GM19025 (cell line): ENCODE measurements around the gene RAB34.

ENCODE experiments used
- ATAC-seq: cut with Tn5 transposase; IDR thresholded peaks from one replicate; pipeline ENCODE4 v1.9.1; 2021; ENCODE audit warnings: mild to moderate bottlenecking, low read depth, moderate library complexity; ENCODE audit not compliant: unreplicated experiment

The RAB34 gene, protein sequence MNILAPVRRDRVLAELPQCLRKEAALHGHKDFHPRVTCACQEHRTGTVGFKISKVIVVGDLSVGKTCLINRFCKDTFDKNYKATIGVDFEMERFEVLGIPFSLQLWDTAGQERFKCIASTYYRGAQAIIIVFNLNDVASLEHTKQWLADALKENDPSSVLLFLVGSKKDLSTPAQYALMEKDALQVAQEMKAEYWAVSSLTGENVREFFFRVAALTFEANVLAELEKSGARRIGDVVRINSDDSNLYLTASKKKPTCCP

DNA sequence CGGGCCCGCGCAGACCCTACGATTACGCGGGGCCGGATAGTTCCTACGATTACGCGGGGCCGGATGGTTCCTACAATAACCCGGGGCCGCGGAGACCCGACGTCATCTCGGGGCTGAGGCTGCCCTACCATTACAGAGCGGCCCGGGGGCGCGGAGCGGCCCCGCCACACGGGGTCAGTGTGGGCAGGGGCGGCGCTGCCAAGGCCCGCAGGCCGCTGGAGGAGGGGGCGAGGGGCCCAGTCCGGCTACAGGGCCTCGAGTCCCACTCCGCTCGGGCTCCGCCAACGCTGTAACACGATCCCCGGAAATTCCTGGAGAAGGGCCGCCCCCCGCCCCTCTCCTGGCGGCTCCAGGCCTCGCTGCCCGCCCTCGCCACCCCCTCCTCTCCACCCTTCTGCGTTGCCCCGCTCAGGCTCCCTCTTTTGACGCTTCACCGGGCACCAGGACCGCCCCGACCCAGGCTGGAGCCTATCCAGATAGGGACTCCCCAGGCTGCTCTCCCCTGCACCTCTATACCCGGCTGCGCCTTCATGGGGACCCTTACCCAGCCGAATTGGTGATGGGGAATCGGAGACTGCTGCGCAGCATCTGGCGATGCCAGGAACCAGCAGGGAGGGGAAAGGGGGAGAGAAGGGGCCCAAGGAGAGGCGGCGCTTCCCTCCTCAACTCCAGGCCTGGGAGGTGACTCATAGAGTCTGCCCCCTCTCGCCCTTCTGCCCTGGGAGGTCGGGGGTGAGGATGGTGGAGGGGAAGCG, at the start of gene RAB34:
Gene RAB34, minus strand, starts transcription at position 291 of the 755 bp plus-strand sequence. CDS start 602 bp downstream, outside the sequence.
- no peak for ATAC-seq

- no peak for ATAC-seq
Measured at GRCh38 chr17:28765038-28765437, 47.4 kb upstream of the RAB34 start.

DNA sequence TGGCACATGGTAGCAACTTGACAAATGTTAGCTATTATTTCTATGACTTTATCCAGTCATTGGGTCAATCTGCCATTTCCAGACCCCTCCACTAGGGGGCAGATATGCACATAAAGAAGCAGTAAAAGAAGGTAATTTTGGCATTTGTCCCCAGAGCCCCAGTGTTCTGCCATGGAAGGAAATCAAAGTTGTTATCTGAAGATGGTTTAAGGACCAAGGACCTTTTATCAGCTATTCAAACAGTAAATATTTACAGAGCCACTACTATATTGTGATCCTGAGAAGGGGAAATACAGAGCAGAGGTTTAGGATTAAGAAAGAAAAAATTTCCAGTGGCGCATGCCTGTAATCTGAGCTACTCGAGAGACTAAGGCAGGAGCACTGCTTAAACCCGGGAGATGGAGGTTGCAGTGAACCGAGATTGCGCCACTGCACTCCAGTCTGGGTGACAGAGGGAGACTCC, 46.2 kb upstream of the RAB34 start:
- no peak for ATAC-seq

DNA sequence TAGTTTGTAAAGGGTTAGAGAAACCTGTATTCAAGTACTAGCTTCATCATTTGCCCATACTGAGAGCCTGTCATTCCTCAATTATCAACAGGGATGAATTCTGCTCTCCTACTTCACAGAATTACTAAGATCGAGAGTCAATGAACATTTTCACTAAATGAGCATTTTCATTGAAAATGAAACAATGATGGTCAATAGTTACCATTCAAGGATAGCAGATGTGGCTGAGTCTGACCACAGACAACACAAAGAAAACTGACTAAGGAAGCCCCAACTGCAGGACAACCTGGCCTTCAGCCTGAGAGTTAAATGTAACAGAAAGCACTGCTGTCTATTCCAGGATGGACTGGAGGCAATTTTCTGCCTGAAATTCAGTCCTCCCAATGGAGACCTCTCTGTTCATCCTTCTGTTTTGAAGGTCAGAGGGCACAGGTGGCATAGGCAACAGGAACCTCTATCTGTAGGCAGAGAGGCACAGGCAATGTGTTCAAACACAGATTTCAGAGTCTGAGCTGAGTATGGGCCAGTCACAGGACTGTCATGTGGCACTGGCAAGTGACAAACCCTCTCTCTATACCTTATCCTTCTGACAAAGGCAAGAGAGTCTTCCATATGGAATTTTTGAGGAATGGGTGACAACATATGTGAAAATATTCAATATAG, 45.6 kb upstream of the RAB34 start:
- no peak for ATAC-seq

DNA sequence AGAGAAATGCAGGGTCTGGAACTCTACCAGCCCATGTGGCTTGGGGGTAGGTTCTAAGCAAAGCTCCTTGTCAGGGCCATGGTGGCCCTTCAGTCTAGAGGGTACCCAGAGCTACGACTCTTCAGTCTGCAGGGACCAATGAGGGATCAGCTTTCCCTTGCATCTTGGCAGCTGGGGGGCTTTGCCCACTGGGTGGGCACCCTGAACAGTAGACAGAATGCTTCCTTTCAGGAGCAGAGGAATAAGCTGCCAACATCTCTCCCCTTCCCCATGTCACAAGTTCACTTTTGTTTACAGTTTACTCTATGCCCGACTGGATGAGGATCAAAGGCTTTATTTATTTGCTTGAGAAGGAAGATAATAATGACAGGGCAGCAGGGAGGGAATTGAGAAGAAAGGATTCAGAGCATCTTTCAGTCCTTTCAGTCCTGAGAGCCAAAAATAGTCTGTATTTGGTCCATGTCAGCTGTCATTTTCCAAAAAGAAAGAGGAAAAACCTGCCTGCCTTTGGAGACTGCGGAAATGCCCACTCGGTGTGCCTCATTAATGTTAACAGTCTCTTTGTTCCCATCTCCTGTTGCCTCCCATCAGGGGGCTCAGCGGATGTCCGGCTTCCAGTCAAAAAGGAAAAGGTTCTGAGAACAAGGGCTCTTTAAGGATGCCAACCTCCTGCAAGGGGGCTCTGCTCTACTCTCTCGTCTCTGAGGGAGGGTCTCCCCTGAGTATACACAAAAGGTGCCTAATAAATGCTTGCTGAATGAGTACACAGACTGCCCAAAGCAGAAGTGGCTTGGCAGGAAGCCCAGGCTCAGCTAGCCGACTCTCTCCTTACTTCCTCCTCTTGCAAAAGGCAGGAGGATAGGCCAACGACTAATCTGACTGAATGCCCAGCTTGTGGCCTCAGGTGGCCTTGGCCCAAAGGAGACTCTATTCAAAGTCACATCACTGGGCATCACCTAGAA, 43.2 kb upstream of the RAB34 start:
- ATAC-seq, result no peak

DNA sequence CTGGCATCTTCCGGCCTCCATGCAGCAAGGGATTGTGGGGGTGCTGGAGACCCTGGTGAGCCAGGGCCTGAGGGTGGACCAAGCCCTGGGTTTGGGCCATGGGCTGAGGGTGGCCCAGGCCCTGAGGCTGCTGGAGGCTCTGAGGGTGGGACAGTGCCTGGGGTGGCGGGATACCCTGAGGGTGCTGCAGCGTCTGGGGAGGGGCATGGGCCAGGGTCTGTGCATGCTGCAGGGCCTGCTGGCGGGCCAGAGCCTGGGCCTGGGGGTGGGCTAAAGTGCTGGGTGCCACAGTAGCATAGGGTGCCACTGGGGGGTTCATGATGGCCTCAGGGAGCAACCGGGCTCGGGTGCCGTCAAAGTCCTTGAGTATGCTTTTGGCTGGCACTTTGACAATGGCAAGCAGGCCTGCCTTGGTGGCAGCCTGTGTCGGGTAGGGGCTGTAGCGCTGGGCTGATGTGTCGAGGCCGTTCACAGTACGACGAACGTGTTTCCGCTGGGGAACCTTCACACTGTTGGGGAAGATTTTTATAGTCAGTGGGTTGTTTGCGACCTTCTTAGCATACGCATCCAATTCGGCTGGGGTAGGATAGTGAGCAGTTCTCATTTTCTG, 41.7 kb upstream of the RAB34 start:
- no peak for ATAC-seq

DNA sequence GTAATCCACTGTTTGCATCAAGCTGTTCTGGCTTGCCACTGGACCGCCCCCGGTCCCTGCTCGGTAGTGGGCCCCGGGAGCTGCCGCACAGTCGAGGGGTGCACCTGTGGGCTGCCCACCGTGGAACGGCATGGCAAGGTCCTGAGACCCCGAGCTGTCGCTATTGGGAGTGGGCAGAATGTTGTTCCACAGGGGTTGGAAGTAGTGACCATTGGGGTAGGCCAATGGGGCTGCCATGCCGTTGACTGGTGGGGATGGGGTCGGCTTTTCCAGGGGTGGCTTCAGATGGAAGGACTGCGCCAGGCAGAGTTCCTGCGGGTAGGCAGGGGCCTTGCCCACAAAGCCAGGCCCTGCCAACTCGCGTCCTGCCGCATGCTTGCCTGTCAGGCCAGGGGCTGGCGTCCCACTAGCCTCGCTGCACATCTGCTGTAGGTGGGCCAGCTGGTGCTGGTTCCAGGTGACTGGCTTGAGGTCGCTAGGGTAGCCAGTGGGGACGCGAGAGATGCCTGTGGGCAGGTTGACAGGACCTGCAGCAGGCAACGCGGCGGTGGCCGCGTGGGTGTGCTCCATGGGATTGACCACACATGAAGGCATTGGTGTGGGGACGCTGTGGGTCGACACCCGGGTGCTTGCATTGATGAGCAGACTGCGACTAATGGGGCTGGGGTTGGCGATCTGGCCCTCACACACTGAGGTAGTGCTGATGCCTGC, 40.9 kb upstream of the RAB34 start:
- no peak for ATAC-seq

DNA sequence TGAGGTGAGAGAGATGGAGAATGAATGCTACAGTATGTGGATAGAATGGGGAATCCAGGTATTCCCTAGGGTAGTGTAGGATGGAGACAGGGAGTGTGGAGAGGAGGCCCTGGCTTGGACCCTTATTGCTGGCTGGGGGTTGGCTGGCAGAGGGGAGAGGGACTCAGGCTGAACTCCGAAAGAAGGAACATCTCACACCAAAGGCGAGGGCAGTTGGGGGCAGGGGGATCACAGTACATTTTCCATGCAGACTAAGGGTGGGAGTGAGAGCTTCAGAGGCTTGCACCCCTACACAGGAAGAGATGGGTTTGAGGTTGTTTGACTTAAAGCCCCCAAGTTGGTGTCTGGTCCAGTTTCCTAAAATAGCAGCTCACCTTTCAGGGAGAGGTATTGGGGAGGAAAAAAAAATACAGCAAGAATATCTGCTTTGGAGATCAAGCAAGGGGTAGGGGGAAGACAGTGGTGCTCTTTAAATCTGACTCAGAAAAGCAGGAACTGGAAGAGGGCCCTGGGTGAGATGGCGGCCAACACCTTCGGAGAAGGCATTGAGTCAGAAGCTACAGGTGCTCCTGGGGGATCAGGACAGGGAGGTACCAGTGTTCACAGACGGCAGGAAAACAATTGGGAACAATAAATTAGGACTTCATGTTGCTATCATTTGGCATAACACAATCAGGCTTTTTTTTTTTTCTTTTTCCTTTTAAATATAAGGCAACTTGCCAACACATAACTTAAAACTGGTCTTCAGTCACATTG, 38.6 kb upstream of the RAB34 start:
- no peak for ATAC-seq

- ATAC-seq, result no peak
Measured at GRCh38 chr17:28755486-28755885, 37.8 kb upstream of the RAB34 start.

- ATAC-seq, result no peak
Measured at GRCh38 chr17:28751600-28752366, 34.1 kb upstream of the RAB34 start.

- ATAC-seq, result peak; percentile 56
Measured at GRCh38 chr17:28750178-28751047, 32.7 kb upstream of the RAB34 start.

- ATAC-seq, result no peak
Measured at GRCh38 chr17:28749516-28750177, 32.0 kb upstream of the RAB34 start.

DNA sequence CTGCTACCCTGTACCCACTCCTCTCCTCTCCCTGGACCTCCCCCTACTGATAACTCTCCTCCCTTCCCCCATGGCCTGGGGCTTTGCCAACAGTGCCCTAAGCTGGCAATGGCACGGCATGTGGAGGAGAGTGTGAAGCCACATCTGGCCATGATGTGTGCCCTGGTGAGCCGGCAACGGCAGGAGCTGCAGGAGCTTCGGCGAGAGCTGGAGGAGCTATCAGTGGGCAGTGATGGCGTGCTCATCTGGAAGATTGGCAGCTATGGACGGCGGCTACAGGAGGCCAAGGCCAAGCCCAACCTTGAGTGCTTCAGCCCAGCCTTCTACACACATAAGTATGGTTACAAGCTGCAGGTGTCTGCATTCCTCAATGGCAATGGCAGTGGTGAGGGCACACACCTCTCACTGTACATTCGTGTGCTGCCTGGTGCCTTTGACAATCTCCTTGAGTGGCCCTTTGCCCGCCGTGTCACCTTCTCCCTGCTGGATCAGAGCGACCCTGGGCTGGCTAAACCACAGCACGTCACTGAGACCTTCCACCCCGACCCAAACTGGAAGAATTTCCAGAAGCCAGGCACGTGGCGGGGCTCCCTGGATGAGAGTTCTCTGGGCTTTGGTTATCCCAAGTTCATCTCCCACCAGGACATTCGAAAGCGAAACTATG, 31.3 kb upstream of the RAB34 start:
- ATAC-seq, result no peak

DNA sequence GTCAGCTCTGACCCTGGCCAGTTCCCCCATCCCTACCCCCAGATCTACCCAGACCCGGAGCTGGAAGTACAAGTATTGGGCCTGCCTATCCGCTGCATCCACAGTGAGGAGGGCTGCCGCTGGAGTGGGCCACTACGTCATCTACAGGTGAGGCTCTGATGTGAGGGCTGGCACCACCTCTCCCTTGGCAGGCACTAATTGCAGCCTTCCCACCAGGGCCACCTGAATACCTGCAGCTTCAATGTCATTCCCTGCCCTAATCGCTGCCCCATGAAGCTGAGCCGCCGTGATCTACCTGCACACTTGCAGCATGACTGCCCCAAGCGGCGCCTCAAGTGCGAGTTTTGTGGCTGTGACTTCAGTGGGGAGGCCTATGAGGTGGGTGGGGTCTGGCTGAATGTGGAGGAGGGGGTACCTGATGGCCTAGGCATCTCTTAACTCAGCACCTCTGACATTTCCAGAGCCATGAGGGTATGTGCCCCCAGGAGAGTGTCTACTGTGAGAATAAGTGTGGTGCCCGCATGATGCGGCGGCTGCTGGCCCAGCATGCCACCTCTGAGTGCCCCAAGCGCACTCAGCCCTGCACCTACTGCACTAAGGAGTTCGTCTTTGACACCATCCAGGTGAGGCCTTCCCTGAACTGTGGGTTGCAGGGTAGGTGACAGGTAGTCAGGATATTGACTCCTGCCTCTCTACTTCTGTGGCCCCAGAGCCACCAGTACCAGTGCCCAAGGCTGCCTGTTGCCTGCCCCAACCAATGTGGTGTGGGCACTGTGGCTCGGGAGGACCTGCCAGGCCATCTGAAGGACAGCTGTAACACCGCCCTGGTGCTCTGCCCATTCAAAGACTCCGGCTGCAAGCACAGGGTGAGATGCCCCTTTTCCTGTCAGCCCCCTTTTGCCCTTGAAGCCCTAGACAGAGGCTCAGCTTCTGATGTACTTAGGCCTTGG, 30.4 kb upstream of the RAB34 start:
- no peak for ATAC-seq
